Measurements from ENCODE around the gene PGAP3. TPM values are rescaled to one million over a fixed set of nuclear protein-coding genes. Genes with fewer than 3 reads are reported as not detected.

PGAP3 gene
- total RNA-seq, 1 experiment from 2014 or later, result 29.0 TPM

- Histone ChIP-seq H2BK12ac (ENCODE audit: insufficient read length, low read depth, low read length) (no peak overlapping the region), H3K4me2 (ENCODE audit: insufficient read depth, insufficient read length, low read length) (peak overlapping the region; percentile 58), H3K79me2 (ENCODE audit: insufficient read depth, low read length) (no peaks in the 10 kb centered on the region), H4K91ac (ENCODE audit: insufficient read length, low read depth, low read length) (no peak overlapping the region), H3K27me3 (ENCODE audit: insufficient read depth, low read length) (peaks cover 13% of the 10 kb centered on the region; the same call in 1 of the 2 replicates), H3K23ac (ENCODE audit: insufficient read length, low read depth, low read length) (no peak overlapping the region), H3T11ph (ENCODE audit: low read length) (no peak overlapping the region), H3K23me2 (ENCODE audit: insufficient read length, low read depth, low read length, poor library complexity, severe bottlenecking) (peaks cover 13% of the 10 kb centered on the region), H4K20me1 (ENCODE audit: control insufficient read depth, insufficient read depth, insufficient read length) (no peaks in the 10 kb centered on the region), H2BK120ac (ENCODE audit: low read depth, low read length, poor library complexity, severe bottlenecking) (no peak overlapping the region), H3K9me3 (ENCODE audit: control insufficient read depth, low read depth, low read length) (no peaks in the 10 kb centered on the region), H3K4me1 (ENCODE audit: insufficient read depth, low read length) (peaks cover 17% of the 10 kb centered on the region; the same call in 1 of the 2 replicates), H2BK20ac (ENCODE audit: low read depth, low read length, poor library complexity, severe bottlenecking) (no peak overlapping the region), H3K56ac (ENCODE audit: insufficient read length, low read depth, low read length) (no peak overlapping the region), H3K9ac (ENCODE audit: extremely low read depth, insufficient read length, low read length) (no peak overlapping the region), H2BK5ac (ENCODE audit: insufficient read length, low read length) (no peak overlapping the region), H3K4ac (ENCODE audit: low read depth, low read length) (no peak overlapping the region), H3K79me1 (ENCODE audit: insufficient read depth, low read depth, low read length, poor library complexity, severe bottlenecking) (no peaks in the 10 kb centered on the region), H2BK15ac (ENCODE audit: low read depth, low read length) (no peak overlapping the region), H4K5ac (ENCODE audit: insufficient read length, low read depth, low read length) (no peak overlapping the region), H3K27ac (ENCODE audit: insufficient read length, low read depth, low read length) (no peak overlapping the region), H3K18ac (ENCODE audit: insufficient read length, low read depth, low read length) (no peak overlapping the region), H2AK5ac (ENCODE audit: insufficient read length, low read length) (no peak overlapping the region), H4K8ac (replicated peaks; ENCODE audit: insufficient read length, low read depth, low read length) (no peak overlapping the region), H3K14ac (ENCODE audit: insufficient read depth, low read length) (no peak overlapping the region), H2AFZ (ENCODE audit: low read length) (no peak overlapping the region)
- Mint-ChIP-seq H3K27me3 (ENCODE audit: low read depth) (peaks cover 61% of the 10 kb centered on the region), H3K36me3 (ENCODE audit: insufficient read depth in 1 of 3, low read depth in 3 of 3) (no peaks in the 10 kb centered on the region; a peak in 1 of 7 replicates), H3K27ac (no peak overlapping the region), H3K9me3 (no peaks in the 10 kb centered on the region; a peak in 1 of 5 replicates), H3K4me3 (peak overlapping the region; percentile 75 to 96), H3K4me1 (peaks cover 61 to 77% of the 10 kb centered on the region in 2 experiments)
- WGBS (ENCODE audit: extremely low coverage, insufficient read length, low lambda C conversion rate), result no CpG with 5 or more reads among the region's 72 CpGs
- TF ChIP-seq CTCF (conservative IDR thresholded peaks at IDR 0.05), result no peak
- DNase-seq, result peak; percentile 32
Measured at GRCh38 chr17:39627047-39627711, 60.7 kb downstream of the PGAP3 start.
